HL-60 (cell line): ENCODE measurements around the gene IQSEC1.

Experiments
- DNase-seq, 2 experiments: peaks; one replicate each; pipeline ENCODE4 v3.0.0-alpha.2; 2010 to 2020; ENCODE audit warnings: low read depth in 1 of 2, low spot score in 1 of 2
- H3K27ac ChIP-seq: fragments of 250-450 bp; sonication (Bioruptor Pico); replicated peaks from 2 replicates; pipeline ENCODE4 v1.5.1; 2020; ENCODE audit warnings: mild to moderate bottlenecking, moderate library complexity
- H3K27me3 ChIP-seq: fragments of 250-450 bp; sonication (Bioruptor Pico); 2 replicates; pipeline ENCODE4 v1.5.1; 2021; ENCODE audit warnings: mild to moderate bottlenecking, moderate library complexity; ENCODE audit not compliant: insufficient read depth, poor library complexity, severe bottlenecking
- H3K4me3 ChIP-seq: replicated peaks from 2 replicates; pipeline ENCODE4 v1.5.1; 2011; ENCODE audit warnings: mild to moderate bottlenecking, control low read depth, low read length; ENCODE audit not compliant: insufficient read depth
- CTCF ChIP-seq: IDR thresholded peaks from one replicate; pipeline ENCODE4 v1.5.1; 2011; ENCODE audit warnings: low read length, control low read depth, inconsistent platforms; ENCODE audit not compliant: insufficient read depth
- GABPA ChIP-seq: IDR thresholded peaks from 2 replicates; pipeline ENCODE4 v1.6.1; 2012; ENCODE audit warnings: low read depth
- POLR2AphosphoS5 ChIP-seq: IDR thresholded peaks from 2 replicates; pipeline ENCODE4 v1.6.1; 2012; ENCODE audit warnings: low read depth
- REST ChIP-seq: IDR thresholded peaks from 2 replicates; pipeline ENCODE4 v1.6.1; 2012; ENCODE audit warnings: low read depth; ENCODE audit not compliant: insufficient replicate concordance
- SPI1 ChIP-seq: IDR thresholded peaks from 2 replicates; pipeline ENCODE4 v1.6.1; 2012; ENCODE audit warnings: low read depth, mild to moderate bottlenecking, borderline replicate concordance

The IQSEC1 gene

GRCh38 chr3:13046569-13047274 lies 26.5 kb downstream of the IQSEC1 start:
- no peak for DNase-seq
- no peak overlapping the region for H3K27ac ChIP-seq
- TF ChIP-seq SPI1 (no peak), GABPA (no peak), CTCF (no peak)

DNA sequence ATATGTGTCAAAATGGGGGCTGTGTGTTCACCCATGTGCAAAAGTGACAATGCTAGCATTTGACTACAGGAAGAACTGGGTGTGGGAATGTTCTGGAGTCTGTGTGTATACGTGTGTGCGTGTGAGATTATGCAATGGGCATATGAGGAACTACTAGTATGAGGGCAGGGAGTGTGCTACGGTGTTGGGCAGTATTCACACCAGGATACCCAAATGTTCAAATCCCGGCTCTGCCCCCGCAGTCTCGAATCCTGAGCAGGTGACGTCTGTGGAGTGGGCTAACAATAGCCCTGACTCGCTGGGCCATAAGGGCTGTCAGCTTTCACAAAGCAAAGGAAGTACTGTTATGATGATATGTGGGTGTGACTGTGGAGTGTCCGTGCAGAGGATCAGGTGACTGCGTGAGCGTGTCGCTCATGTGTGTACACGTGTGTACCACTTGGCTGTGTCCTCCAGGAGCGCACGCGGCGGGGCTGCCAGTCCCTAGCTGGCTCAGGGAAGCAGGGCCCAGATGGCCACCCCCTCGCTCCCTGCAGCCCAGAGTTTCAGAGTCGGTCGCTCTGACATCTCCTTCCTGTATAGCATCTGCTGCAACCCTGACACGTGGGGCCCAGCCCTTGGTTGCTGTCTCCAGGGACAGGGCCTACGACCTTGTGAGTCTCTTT lies 27.2 kb downstream of the IQSEC1 start:
- peak; percentile 50 to 57 for DNase-seq
- Histone ChIP-seq H3K27ac (no peak overlapping the region), H3K27me3 (no peaks in the 10 kb centered on the region), H3K4me3 (no peak overlapping the region)
- no peak for TF ChIP-seq CTCF
- no peak for TF ChIP-seq POLR2AphosphoS5
- no peak for TF ChIP-seq REST
- TF ChIP-seq SPI1, result no peak

More at GRCh38 chr3:13046569-13047274, 26.5 kb downstream of the IQSEC1 start:
- Histone ChIP-seq H3K27me3 (no peaks in the 10 kb centered on the region), H3K4me3 (no peak overlapping the region)

DNA sequence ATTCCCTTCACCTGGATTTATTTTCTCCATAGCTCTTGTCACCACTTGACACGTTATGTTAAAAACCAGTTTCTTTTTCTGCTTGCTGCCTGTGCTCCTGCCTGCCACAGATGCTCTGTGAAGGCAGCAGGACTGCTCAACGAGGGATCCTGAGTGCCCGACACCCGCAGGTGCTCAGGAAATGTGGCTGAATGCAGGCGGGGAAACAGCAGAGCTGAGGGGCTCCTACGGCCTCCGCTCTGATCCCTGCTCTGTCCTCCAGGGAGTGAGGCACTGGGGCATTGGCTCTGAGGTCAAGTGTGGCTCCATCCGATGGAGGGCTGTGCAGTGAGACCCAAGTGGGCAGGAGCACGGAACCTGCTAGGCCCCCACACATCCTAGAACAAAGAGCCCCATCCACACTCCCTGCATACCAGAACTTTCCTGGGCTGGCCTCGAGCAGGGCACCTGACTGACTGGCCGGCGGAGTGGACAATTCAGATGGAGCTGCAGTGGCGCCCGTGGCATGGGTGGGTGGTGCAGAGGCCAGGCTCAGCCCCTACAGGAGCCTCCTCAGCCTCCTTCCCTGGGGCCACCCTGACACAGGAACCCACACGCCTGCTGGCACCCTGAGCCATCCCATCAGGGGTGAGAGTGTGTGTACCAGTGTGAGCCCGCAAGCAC lies 27.9 kb downstream of the IQSEC1 start:
- DNase-seq, result no peak
- Histone ChIP-seq H3K27ac (no peak overlapping the region), H3K4me3 (no peak overlapping the region)

More for the DNA sequence above, 27.9 kb downstream of the IQSEC1 start:
- TF ChIP-seq GABPA, result no peak
- no peak for TF ChIP-seq POLR2AphosphoS5
- no peak for TF ChIP-seq SPI1
- no peak for TF ChIP-seq REST
- TF ChIP-seq CTCF, result no peak
- H3K27me3 ChIP-seq, result no peaks in the 10 kb centered on the region
